Peyer's patch (tissue), 4 donors: ENCODE data around the gene CDCP2.

Experiments used
- POLR2A ChIP-seq, 2 donors: fragments of 450-650 bp; IDR thresholded peaks; one replicate each; pipeline ENCODE4 v1.5.1; 2017; ENCODE audit warnings: antibody characterized with exemption in 2 of 2, mild to moderate bottlenecking in 2 of 2, moderate library complexity in 2 of 2
- TF ChIP-seq, protein P1 (sequence below), 6 experiments: fragments of 450-650 bp in 4 of 6; fragments of 200-600 bp in 2 of 6; sonication (generic) in 1 of 6; IDR thresholded peaks; one replicate each; pipeline ENCODE4 v1.5.1; 2017 to 2019; ENCODE audit warnings: antibody characterized with exemption in 6 of 6, mild to moderate bottlenecking in 3 of 6, moderate library complexity in 1 of 6

DNA sequence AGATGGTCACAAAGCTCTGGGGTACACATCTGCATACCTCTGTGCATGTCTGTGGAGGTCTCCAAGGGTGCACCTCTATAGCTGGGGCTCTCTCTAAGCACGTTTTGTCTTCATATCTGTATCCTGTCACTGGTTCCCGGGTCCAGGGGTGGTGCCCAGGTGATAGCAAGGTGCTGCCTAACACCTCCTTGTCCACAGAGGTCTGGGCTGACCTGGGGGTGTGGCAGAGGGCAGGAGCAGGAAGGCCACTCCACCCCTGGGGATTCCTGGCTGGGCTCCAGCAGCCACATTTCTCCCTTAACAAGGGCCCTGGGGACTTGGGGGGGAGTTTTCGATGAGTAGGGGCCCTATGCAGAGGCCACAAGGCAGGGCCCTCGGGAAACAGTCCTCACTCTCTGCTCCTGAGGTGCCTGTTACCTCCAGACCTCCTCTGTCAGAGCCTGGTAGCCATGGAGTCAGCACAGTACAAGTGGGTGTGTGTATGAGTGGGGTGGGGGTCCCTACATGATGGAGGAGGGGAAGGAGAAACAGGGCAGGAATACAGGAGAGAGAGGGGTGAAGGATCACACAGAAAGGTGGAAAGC, 7.0 kb upstream of the CDCP2 start:
- TF ChIP-seq, protein P1, sequence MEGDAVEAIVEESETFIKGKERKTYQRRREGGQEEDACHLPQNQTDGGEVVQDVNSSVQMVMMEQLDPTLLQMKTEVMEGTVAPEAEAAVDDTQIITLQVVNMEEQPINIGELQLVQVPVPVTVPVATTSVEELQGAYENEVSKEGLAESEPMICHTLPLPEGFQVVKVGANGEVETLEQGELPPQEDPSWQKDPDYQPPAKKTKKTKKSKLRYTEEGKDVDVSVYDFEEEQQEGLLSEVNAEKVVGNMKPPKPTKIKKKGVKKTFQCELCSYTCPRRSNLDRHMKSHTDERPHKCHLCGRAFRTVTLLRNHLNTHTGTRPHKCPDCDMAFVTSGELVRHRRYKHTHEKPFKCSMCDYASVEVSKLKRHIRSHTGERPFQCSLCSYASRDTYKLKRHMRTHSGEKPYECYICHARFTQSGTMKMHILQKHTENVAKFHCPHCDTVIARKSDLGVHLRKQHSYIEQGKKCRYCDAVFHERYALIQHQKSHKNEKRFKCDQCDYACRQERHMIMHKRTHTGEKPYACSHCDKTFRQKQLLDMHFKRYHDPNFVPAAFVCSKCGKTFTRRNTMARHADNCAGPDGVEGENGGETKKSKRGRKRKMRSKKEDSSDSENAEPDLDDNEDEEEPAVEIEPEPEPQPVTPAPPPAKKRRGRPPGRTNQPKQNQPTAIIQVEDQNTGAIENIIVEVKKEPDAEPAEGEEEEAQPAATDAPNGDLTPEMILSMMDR (IDR thresholded peaks at IDR 0.05), result no peak
- TF ChIP-seq POLR2A (IDR thresholded peaks at IDR 0.05), result no peak
